Activated CD8-positive, alpha-beta T cell treated with anti-CD3 and anti-CD28 coated beads for 36 hours (primary cell): Measurements from ENCODE around the gene C12orf42. TPM values are rescaled to one million over a fixed set of nuclear protein-coding genes. Genes with fewer than 3 reads are reported as not detected.

ENCODE experiments used
- ATAC-seq: fragments of 200-7000 bp; cut with Tn5 transposase; one replicate; pipeline ENCODE4 v1.10.0; 2021; ENCODE audit warnings: mild to moderate bottlenecking, moderate library complexity
- CTCF ChIA-PET: fragments of 350-600 bp; sonication (Branson Sonifier 250); formaldehyde crosslinking; loops from one replicate; lab custom pipeline; 2021; ENCODE audit warnings: antibody characterized with exemption; lab: Charles Lee
- POLR2A ChIA-PET: fragments of 350-600 bp; sonication (Branson Sonifier 250); formaldehyde crosslinking; loops from one replicate; lab custom pipeline; 2021; ENCODE audit warnings: antibody characterized with exemption; lab: Charles Lee
- DNase-seq: peaks from one replicate; pipeline ENCODE4 v3.0.0-alpha.2; 2020
- H3K27ac Mint-ChIP-seq: one replicate; pipeline ENCODE4 v1.8.0; 2021; ENCODE audit warnings: mild to moderate bottlenecking, mixed read lengths
- H3K27me3 Mint-ChIP-seq: one replicate; pipeline ENCODE4 v1.8.0; 2021; ENCODE audit warnings: mixed read lengths
- H3K36me3 Mint-ChIP-seq: one replicate; pipeline ENCODE4 v1.8.0; 2021; ENCODE audit warnings: low read depth, mixed read lengths
- H3K4me1 Mint-ChIP-seq: one replicate; pipeline ENCODE4 v1.8.0; 2021; ENCODE audit warnings: low read depth, mixed read lengths
- H3K4me3 Mint-ChIP-seq: one replicate; pipeline ENCODE4 v1.8.0; 2021; ENCODE audit warnings: mild to moderate bottlenecking, moderate library complexity, mixed read lengths
- H3K9me3 Mint-ChIP-seq: one replicate; pipeline ENCODE4 v1.8.0; 2021; ENCODE audit warnings: mixed read lengths
- CTCF ChIP-seq: fragments of 200-600 bp; IDR thresholded peaks from one replicate; pipeline ENCODE4 v1.8.0; 2022; ENCODE audit warnings: antibody characterized with exemption, mild to moderate bottlenecking
- intact Hi-C: fragments of 100-400 bp; cut with micrococcal nuclease; formaldehyde crosslinking; loops from one replicate; pipeline ENCODE4 v1.10.0; 2022
- total RNA-seq, 2 experiments: library from RNA; stranded (reverse); gene quantifications; one replicate each; pipeline ENCODE4 v1.2.3, GENCODE V29; 2021

C12orf42 gene
- total RNA-seq, 2 experiments from 2014 or later: 0.49 to 1.4 TPM

GRCh38 chr12:103520686-103521215 lies 25.0 kb upstream of the C12orf42 start:
- DNase-seq (no peak), ATAC-seq (no peak)
- peaks cover 3% of the 10 kb centered on the region for H3K27me3 Mint-ChIP-seq
- no peaks in the 10 kb centered on the region for H3K4me1 Mint-ChIP-seq
- H3K27ac Mint-ChIP-seq: no peak overlapping the region
- POLR2A ChIA-PET: no interaction called here
- intact Hi-C loops: no loop called here
- no peak overlapping the region for H3K4me3 Mint-ChIP-seq
- H3K9me3 Mint-ChIP-seq: no peaks in the 10 kb centered on the region
- H3K36me3 Mint-ChIP-seq: no peaks in the 10 kb centered on the region
- no peak for TF ChIP-seq CTCF
- CTCF ChIA-PET: no interaction called here

- ChIA-PET CTCF (no interaction called here), POLR2A (no interaction called here)
- intact Hi-C loops: no loop called here
- DNase-seq: no peak
- Mint-ChIP-seq H3K4me3 (no peak overlapping the region), H3K27ac (no peak overlapping the region), H3K36me3 (no peaks in the 10 kb centered on the region), H3K9me3 (no peaks in the 10 kb centered on the region), H3K4me1 (no peaks in the 10 kb centered on the region), H3K27me3 (peaks cover 3% of the 10 kb centered on the region)
- ATAC-seq: no peak
- no peak for TF ChIP-seq CTCF
These were observed 23.9 kb upstream of the C12orf42 start for GRCh38 chr12:103519632-103520031.

- H3K36me3 Mint-ChIP-seq: peaks cover 4% of the 10 kb centered on the region
- intact Hi-C loops: no loop called here
- DNase-seq: no peak
- no peak overlapping the region for H3K4me3 Mint-ChIP-seq
- CTCF ChIA-PET: no interaction called here
- TF ChIP-seq CTCF: no peak
- peaks cover 3% of the 10 kb centered on the region for H3K27me3 Mint-ChIP-seq
- no peak overlapping the region for H3K27ac Mint-ChIP-seq
- POLR2A ChIA-PET: no interaction called here
- no peak for ATAC-seq
- H3K9me3 Mint-ChIP-seq: peaks cover 4% of the 10 kb centered on the region
- H3K4me1 Mint-ChIP-seq: peaks cover 4% of the 10 kb centered on the region
These were observed 23.1 kb upstream of the C12orf42 start for GRCh38 chr12:103518899-103519298.

GRCh38 chr12:103517161-103517560 lies 21.4 kb upstream of the C12orf42 start:
- TF ChIP-seq CTCF: no peak
- DNase-seq: no peak
- no peak overlapping the region for H3K27ac Mint-ChIP-seq
- intact Hi-C loops: no loop called here
- ATAC-seq: no peak
- H3K4me3 Mint-ChIP-seq: no peak overlapping the region
- peaks cover 7% of the 10 kb centered on the region for H3K4me1 Mint-ChIP-seq
- peaks cover 3% of the 10 kb centered on the region for H3K27me3 Mint-ChIP-seq
- H3K36me3 Mint-ChIP-seq: peaks cover 6% of the 10 kb centered on the region
- ChIA-PET POLR2A (no interaction called here), CTCF (no interaction called here)
- H3K9me3 Mint-ChIP-seq: peaks cover 10% of the 10 kb centered on the region

GRCh38 chr12:103515341-103515740 lies 19.6 kb upstream of the C12orf42 start:
- no peak for DNase-seq
- no peak overlapping the region for H3K27ac Mint-ChIP-seq
- H3K36me3 Mint-ChIP-seq: peaks cover 6% of the 10 kb centered on the region
- H3K9me3 Mint-ChIP-seq: peaks cover 10% of the 10 kb centered on the region
- no peak for TF ChIP-seq CTCF
- peaks cover 7% of the 10 kb centered on the region for H3K27me3 Mint-ChIP-seq
- H3K4me3 Mint-ChIP-seq: no peak overlapping the region
- peaks cover 7% of the 10 kb centered on the region for H3K4me1 Mint-ChIP-seq
- intact Hi-C loops: no loop called here
- ATAC-seq: no peak
- ChIA-PET CTCF (interaction anchor here (1.0 kb wide), 1 partner anchor 19 kb away, joined by 3 read pairs; no protein-coding TSS in a partner anchor), POLR2A (no interaction called here)
